GM23338 (cell line): ENCODE data around the gene PTPRF. TPM values are rescaled to one million over a fixed set of nuclear protein-coding genes. Genes with fewer than 3 reads are reported as not detected.

Experiments
- ATAC-seq: fragments of 200-7000 bp; cut with Tn5 transposase; 3 replicates; pipeline ENCODE4 v1.9.1; 2020
- DNase-seq: peaks from one replicate; pipeline ENCODE4 v3.0.0-alpha.2; 2015; ENCODE audit warnings: low spot score
- H2AFZ ChIP-seq: fragments of 200-600 bp; sonication (generic); 2 replicates; pipeline ENCODE4 v1.8.0; 2016; ENCODE audit warnings: antibody characterized with exemption, mild to moderate bottlenecking, moderate library complexity
- H3F3A ChIP-seq: fragments of 200-600 bp; sonication (generic); replicated peaks from 2 replicates; pipeline ENCODE4 v1.8.0; 2017; ENCODE audit warnings: antibody characterized with exemption, mixed run types, low read depth
- H3K27ac ChIP-seq: fragments of 200-600 bp; sonication (generic); 2 replicates; pipeline ENCODE4 v1.6.1; 2016; ENCODE audit warnings: low read depth
- H3K27me3 ChIP-seq: fragments of 200-600 bp; sonication (generic); 2 replicates; pipeline ENCODE4 v1.8.0; 2016; ENCODE audit warnings: mild to moderate bottlenecking, mixed run types, moderate library complexity; ENCODE audit not compliant: insufficient read depth
- H3K36me3 ChIP-seq: fragments of 200-600 bp; sonication (generic); 2 replicates; pipeline ENCODE4 v1.8.0; 2016; ENCODE audit warnings: mild to moderate bottlenecking; ENCODE audit not compliant: insufficient read depth
- H3K4me1 ChIP-seq: fragments of 200-600 bp; sonication (generic); 2 replicates; pipeline ENCODE4 v1.8.0; 2016; ENCODE audit warnings: mild to moderate bottlenecking, moderate library complexity; ENCODE audit not compliant: insufficient read depth
- H3K4me2 ChIP-seq: fragments of 200-600 bp; sonication (generic); 2 replicates; pipeline ENCODE4 v1.7.1; 2017; ENCODE audit warnings: mixed run types
- H3K4me3 ChIP-seq: fragments of 200-600 bp; sonication (generic); 2 replicates; pipeline ENCODE4 v1.6.1; 2016; ENCODE audit warnings: mixed run types
- H3K79me2 ChIP-seq: fragments of 200-600 bp; sonication (generic); replicated peaks from 2 replicates; pipeline ENCODE4 v1.8.0; 2017; ENCODE audit warnings: mild to moderate bottlenecking; ENCODE audit not compliant: insufficient read depth
- H3K9me2 ChIP-seq: fragments of 200-600 bp; sonication (generic); 2 replicates; pipeline ENCODE4 v1.8.0; 2017; ENCODE audit not compliant: insufficient read depth
- H4K20me1 ChIP-seq: fragments of 200-600 bp; sonication (generic); replicated peaks from 2 replicates; pipeline ENCODE4 v1.8.0; 2017; ENCODE audit warnings: mild to moderate bottlenecking; ENCODE audit not compliant: insufficient read depth
- H3K27ac Mint-ChIP-seq: 2 replicates; pipeline ENCODE4 v1.8.0; 2020; ENCODE audit warnings: inconsistent platforms, mild to moderate bottlenecking, moderate library complexity, mixed read lengths
- H3K27me3 Mint-ChIP-seq: 3 replicates; pipeline ENCODE4 v1.8.0; 2022; ENCODE audit warnings: low read depth, mild to moderate bottlenecking, moderate library complexity, mixed read lengths, inconsistent platforms; ENCODE audit not compliant: insufficient read depth, poor library complexity
- H3K36me3 Mint-ChIP-seq: 3 replicates; pipeline ENCODE4 v1.8.0; 2021; ENCODE audit warnings: low read depth, mild to moderate bottlenecking, inconsistent platforms, moderate library complexity, mixed read lengths
- H3K4me1 Mint-ChIP-seq: 3 replicates; pipeline ENCODE4 v1.8.0; 2020; ENCODE audit warnings: mild to moderate bottlenecking, inconsistent platforms, mixed read lengths
- H3K4me3 Mint-ChIP-seq: 3 replicates; pipeline ENCODE4 v1.8.0; 2021; ENCODE audit warnings: moderate library complexity, mild to moderate bottlenecking, inconsistent platforms, mixed read lengths
- H3K9me3 Mint-ChIP-seq: 3 replicates; pipeline ENCODE4 v1.8.0; 2020; ENCODE audit warnings: moderate library complexity, mild to moderate bottlenecking, inconsistent platforms, mixed read lengths
- CREB1 ChIP-seq: fragments of 250-450 bp; sonication (Bioruptor Pico); IDR thresholded peaks from 2 replicates; pipeline ENCODE4 v1.5.0; 2020; ENCODE audit warnings: low read depth, mild to moderate bottlenecking, moderate library complexity
- ETS1 ChIP-seq: IDR thresholded peaks from 2 replicates; pipeline ENCODE4 v1.6.1; 2016; ENCODE audit warnings: antibody characterized with exemption
- EZH2 ChIP-seq: fragments of 200-600 bp; sonication (generic); IDR thresholded peaks from one replicate; pipeline ENCODE4 v1.8.0; 2017; ENCODE audit warnings: antibody characterized with exemption, mild to moderate bottlenecking, low read depth; ENCODE audit not compliant: unreplicated experiment
- EZH2phosphoT487 ChIP-seq: fragments of 200-600 bp; sonication (generic); IDR thresholded peaks from one replicate; pipeline ENCODE4 v1.8.1; 2018; ENCODE audit warnings: antibody characterized with exemption; ENCODE audit not compliant: unreplicated experiment
- NANOG ChIP-seq: IDR thresholded peaks from 2 replicates; pipeline ENCODE4 v1.6.1; 2016; ENCODE audit warnings: antibody characterized with exemption, borderline replicate concordance
- POLR2AphosphoS5 ChIP-seq: IDR thresholded peaks from 2 replicates; pipeline ENCODE4 v1.6.1; 2016; ENCODE audit warnings: antibody characterized with exemption, low read depth
- REST ChIP-seq: IDR thresholded peaks from one replicate; pipeline ENCODE4 v1.6.1; 2018; ENCODE audit warnings: antibody characterized with exemption; ENCODE audit not compliant: unreplicated experiment
- STAT1 ChIP-seq: IDR thresholded peaks from one replicate; pipeline ENCODE4 v1.6.1; 2016; ENCODE audit warnings: antibody characterized with exemption; ENCODE audit not compliant: unreplicated experiment
- ZNF114 ChIP-seq: fragments of 250-450 bp; sonication (Bioruptor Pico); IDR thresholded peaks from 2 replicates; pipeline ENCODE4 v1.5.0; 2020; ENCODE audit warnings: mild to moderate bottlenecking, moderate library complexity
- ZNF331 ChIP-seq: fragments of 250-450 bp; sonication (Bioruptor Pico); IDR thresholded peaks from 2 replicates; pipeline ENCODE4 v1.5.0; 2020; ENCODE audit warnings: low read depth, mild to moderate bottlenecking, moderate library complexity
- polyA plus RNA-seq: library from polyadenylated mRNA; unstranded; fragments of >200 nt; fragmentation: Nextera tagmentation; extraction: Ambion mirVana; gene quantifications from 2 replicates; pipeline ENCODE4 v1.2.1, GENCODE V29; 2016
- total RNA-seq: library from RNA; depleted of rRNA; stranded (reverse); fragments of >200 nt; shearing (Covaris generic); gene quantifications from 2 replicates; pipeline ENCODE4 v1.2.3, GENCODE V29; 2014

The PTPRF gene
- total and polyA plus RNA-seq, 2 experiments from 2014 or later, result 52.4 to 173 TPM

GRCh38 chr1:43524804-43525203, 5.9 kb upstream of the PTPRF start:
- no peak overlapping the region for H3K27ac Mint-ChIP-seq
- Histone ChIP-seq H3K4me2 (no peak overlapping the region), H4K20me1 (no peaks in the 10 kb centered on the region), H3K79me2 (no peaks in the 10 kb centered on the region), H3K27ac (no peak overlapping the region), H2AFZ (peak overlapping the region; percentile 47; the same call in 1 of the 2 replicates), H3K4me3 (no peak overlapping the region), H3K9me2 (no peaks in the 10 kb centered on the region), H3F3A (0 out of 2 replicates have a peak, but pooled peaks cover 2% of the 10 kb centered on the region), H3K27me3 (peaks cover 3% of the 10 kb centered on the region), H3K4me1 (peaks cover 6% of the 10 kb centered on the region), H3K36me3 (no peaks in the 10 kb centered on the region)
- no peak overlapping the region for H3K4me3 Mint-ChIP-seq
- ATAC-seq (no peak), DNase-seq (no peak)
- peaks cover 6% of the 10 kb centered on the region for H3K27me3 Mint-ChIP-seq
- TF ChIP-seq POLR2AphosphoS5 (no peak), STAT1 (no peak), EZH2 (no peak), ZNF331 (CRISPR knock-in tag) (no peak), ZNF114 (CRISPR knock-in tag) (no peak), ETS1 (no peak), NANOG (no peak), REST (no peak)
- H3K36me3 Mint-ChIP-seq, result no peaks in the 10 kb centered on the region; the same call in 2 of the 3 replicates
- H3K4me1 Mint-ChIP-seq, result peaks cover 35% of the 10 kb centered on the region
- H3K9me3 Mint-ChIP-seq, result no peaks in the 10 kb centered on the region

- no peak overlapping the region for H3K4me3 Mint-ChIP-seq
- Histone ChIP-seq H3K27me3 (peaks cover 10% of the 10 kb centered on the region), H3K4me3 (no peak overlapping the region), H3K36me3 (no peaks in the 10 kb centered on the region), H3K4me2 (no peak overlapping the region), H2AFZ (peak overlapping the region; percentile 43; the same call in 1 of the 2 replicates), H3K27ac (no peak overlapping the region), H3K4me1 (peaks cover 14% of the 10 kb centered on the region), H3K79me2 (no peaks in the 10 kb centered on the region), H3F3A (0 out of 2 replicates have a peak, but pooled peaks cover 3% of the 10 kb centered on the region), H4K20me1 (no peaks in the 10 kb centered on the region), H3K9me2 (no peaks in the 10 kb centered on the region)
- H3K9me3 Mint-ChIP-seq, result no peaks in the 10 kb centered on the region; the same call in 2 of the 3 replicates
- H3K27me3 Mint-ChIP-seq, result peaks cover 14% of the 10 kb centered on the region
- no peak overlapping the region for H3K27ac Mint-ChIP-seq
- DNase-seq (no peak), ATAC-seq (no peak; the same call in 2 of the 3 replicates)
- H3K36me3 Mint-ChIP-seq, result peaks cover 4% of the 10 kb centered on the region; the same call in 1 of the 3 replicates
- H3K4me1 Mint-ChIP-seq, result peaks cover 36% of the 10 kb centered on the region
- TF ChIP-seq REST (no peak), EZH2 (no peak), CREB1 (CRISPR knock-in tag) (no peak), NANOG (no peak), STAT1 (no peak), EZH2phosphoT487 (no peak)
These were observed 4.7 kb upstream of the PTPRF start for GRCh38 chr1:43526002-43526401.
